Immature natural killer cell (primary cell): ENCODE measurements around the gene CYP1A1. TPM values are rescaled to one million over a fixed set of nuclear protein-coding genes. Genes with fewer than 3 reads are reported as not detected.

Experiments used
- DNase-seq, 3 donors: peaks; one replicate each; pipeline ENCODE4 v3.0.0; 2022; ENCODE audit warnings: mixed read lengths in 1 of 3
- H3K27ac Mint-ChIP-seq, 6 donors: one replicate each; pipeline ENCODE4 v1.8.0; 2020; ENCODE audit warnings: mixed read lengths in 6 of 6, mild to moderate bottlenecking in 5 of 6, inconsistent platforms in 4 of 6, moderate library complexity in 3 of 6
- H3K27me3 Mint-ChIP-seq, 3 donors: one replicate each; pipeline ENCODE4 v1.8.0; 2020 to 2021; ENCODE audit warnings: low read depth in 3 of 3, mild to moderate bottlenecking in 3 of 3, mixed read lengths in 3 of 3, moderate library complexity in 3 of 3, inconsistent platforms in 1 of 3
- H3K36me3 Mint-ChIP-seq, 3 donors: one replicate each; pipeline ENCODE4 v1.8.0; 2020; ENCODE audit warnings: mixed read lengths in 3 of 3, inconsistent platforms in 2 of 3, mild to moderate bottlenecking in 2 of 3
- H3K4me1 Mint-ChIP-seq, 2 donors: one replicate each; pipeline ENCODE4 v1.8.0; 2020; ENCODE audit warnings: inconsistent platforms in 2 of 2, mild to moderate bottlenecking in 2 of 2, mixed read lengths in 2 of 2, moderate library complexity in 1 of 2
- H3K4me3 Mint-ChIP-seq, 5 donors: one replicate each; pipeline ENCODE4 v1.8.0; 2020; ENCODE audit warnings: mild to moderate bottlenecking in 5 of 5, mixed read lengths in 5 of 5, inconsistent platforms in 3 of 5, moderate library complexity in 3 of 5
- H3K9me3 Mint-ChIP-seq, 6 donors: one replicate each; pipeline ENCODE4 v1.8.0; 2020; ENCODE audit warnings: mild to moderate bottlenecking in 6 of 6, mixed read lengths in 6 of 6, inconsistent platforms in 4 of 6, moderate library complexity in 3 of 6
- polyA plus RNA-seq, 3 donors: library from polyadenylated mRNA; unstranded; fragments of 300-500 nt; fragmentation: Illumina TruSeq; gene quantifications; one replicate each; pipeline ENCODE4 v1.2.3, GENCODE V29; 2021

CYP1A1 gene
- polyA plus RNA-seq, 3 donors from 2014 or later, result not detected

- Mint-ChIP-seq H3K4me3 (peak overlapping the region in 3 of 5 donors; percentile 40 to 69 (median 67)), H3K36me3 (no peaks in the 10 kb centered on the region), H3K27ac (no peak overlapping the region)
Measured at GRCh38 chr15:74727727-74728126, 2.4 kb upstream of the CYP1A1 start.

GRCh38 chr15:74726774-74727164 lies 1.4 kb upstream of the CYP1A1 start:
- peak overlapping the region; percentile 53 to 80 (median 76) for H3K4me3 Mint-ChIP-seq
- peak overlapping the region in 1 of 6 donors; percentile 50 for H3K27ac Mint-ChIP-seq
- no peaks in the 10 kb centered on the region for H3K9me3 Mint-ChIP-seq
- H3K4me1 Mint-ChIP-seq, result peaks cover 9 to 12% of the 10 kb centered on the region in 2 donors
- H3K27me3 Mint-ChIP-seq, result peaks cover 6 to 25% (median 7%) of the 10 kb centered on the region in 3 donors
- DNase-seq, result no peak
- no peaks in the 10 kb centered on the region for H3K36me3 Mint-ChIP-seq

More at GRCh38 chr15:74727727-74728126, 2.4 kb upstream of the CYP1A1 start:
- H3K4me1 Mint-ChIP-seq, result peaks cover 9 to 12% of the 10 kb centered on the region in 2 donors
- H3K27me3 Mint-ChIP-seq, result peaks cover 6 to 30% (median 10%) of the 10 kb centered on the region in 3 donors
- no peaks in the 10 kb centered on the region for H3K9me3 Mint-ChIP-seq
- no peak for DNase-seq

- Mint-ChIP-seq H3K27me3 (peaks cover 4 to 22% (median 6%) of the 10 kb centered on the region in 3 donors), H3K27ac (peak overlapping the region in 1 of 6 donors; percentile 50), H3K4me1 (peaks cover 9 to 12% of the 10 kb centered on the region in 2 donors), H3K36me3 (no peaks in the 10 kb centered on the region), H3K4me3 (peak overlapping the region; percentile 53 to 80 (median 76)), H3K9me3 (no peaks in the 10 kb centered on the region)
- DNase-seq, result peak; percentile 23 to 26 (median 24)
Measured at GRCh38 chr15:74725845-74726773, 781 bp upstream of the CYP1A1 start.

GRCh38 chr15:74724570-74725224 lies 631 bp downstream of the CYP1A1 start:
- H3K4me1 Mint-ChIP-seq, result peaks cover 9 to 12% of the 10 kb centered on the region in 2 donors
- peak overlapping the region; percentile 53 to 76 (median 73) for H3K4me3 Mint-ChIP-seq
- H3K36me3 Mint-ChIP-seq, result no peaks in the 10 kb centered on the region
- H3K9me3 Mint-ChIP-seq, result no peaks in the 10 kb centered on the region
- peaks cover 0 to 15% (median 2%) of the 10 kb centered on the region in 3 donors for H3K27me3 Mint-ChIP-seq
- H3K27ac Mint-ChIP-seq, result peak overlapping the region in 1 of 6 donors; percentile 64
- DNase-seq, result no peak

GRCh38 chr15:74723754-74724334 lies 1.5 kb downstream of the CYP1A1 start:
- Mint-ChIP-seq H3K27ac (no peak overlapping the region), H3K4me3 (peak overlapping the region in 1 of 5 donors; percentile 30), H3K9me3 (no peaks in the 10 kb centered on the region), H3K27me3 (peaks cover 0 to 18% (median 2%) of the 10 kb centered on the region in 3 donors), H3K36me3 (no peaks in the 10 kb centered on the region), H3K4me1 (peaks cover 9 to 12% of the 10 kb centered on the region in 2 donors)
- peak in 2 of 3 donors; percentile 8 to 11 for DNase-seq

GRCh38 chr15:74723187-74723586 lies 2.1 kb downstream of the CYP1A1 start:
- H3K4me3 Mint-ChIP-seq, result no peak overlapping the region
- H3K27ac Mint-ChIP-seq, result no peak overlapping the region
- no peaks in the 10 kb centered on the region for H3K36me3 Mint-ChIP-seq
- DNase-seq, result no peak
- peaks cover 0 to 18% (median 2%) of the 10 kb centered on the region in 3 donors for H3K27me3 Mint-ChIP-seq
- H3K9me3 Mint-ChIP-seq, result no peaks in the 10 kb centered on the region
- peaks cover 9 to 12% of the 10 kb centered on the region in 2 donors for H3K4me1 Mint-ChIP-seq

GRCh38 chr15:74722591-74722990 lies 2.7 kb downstream of the CYP1A1 start:
- Mint-ChIP-seq H3K27ac (no peak overlapping the region), H3K4me1 (peaks cover 9 to 12% of the 10 kb centered on the region in 2 donors), H3K36me3 (no peaks in the 10 kb centered on the region), H3K4me3 (no peak overlapping the region), H3K27me3 (peaks cover 0 to 14% (median 2%) of the 10 kb centered on the region in 3 donors), H3K9me3 (no peaks in the 10 kb centered on the region)
- no peak for DNase-seq

- Mint-ChIP-seq H3K4me3 (no peak overlapping the region), H3K36me3 (no peaks in the 10 kb centered on the region), H3K27me3 (peaks cover 0 to 5% (median 0%) of the 10 kb centered on the region in 3 donors), H3K27ac (no peak overlapping the region), H3K4me1 (no peaks in the 10 kb centered on the region), H3K9me3 (no peaks in the 10 kb centered on the region)
- DNase-seq, result no peak
Measured at GRCh38 chr15:74716651-74717050, 8.7 kb downstream of the CYP1A1 start.

GRCh38 chr15:74712311-74712710 lies 13.0 kb downstream of the CYP1A1 start:
- DNase-seq, result no peak
- peaks cover 0 to 2% (median 2%) of the 10 kb centered on the region in 3 donors for H3K27me3 Mint-ChIP-seq
- H3K36me3 Mint-ChIP-seq, result peaks cover 0 to 5% (median 0%) of the 10 kb centered on the region in 3 donors
- H3K9me3 Mint-ChIP-seq, result peaks cover 0 to 2% (median 0%) of the 10 kb centered on the region in 6 donors
- no peak overlapping the region for H3K4me3 Mint-ChIP-seq
- H3K27ac Mint-ChIP-seq, result peak overlapping the region in 2 of 6 donors; percentile 2 to 21
- peaks cover 24 to 25% of the 10 kb centered on the region in 2 donors for H3K4me1 Mint-ChIP-seq

GRCh38 chr15:74710319-74711094 lies 14.8 kb downstream of the CYP1A1 start:
- Mint-ChIP-seq H3K27me3 (peaks cover 2% of the 10 kb centered on the region in 3 donors), H3K36me3 (peaks cover 0 to 5% (median 0%) of the 10 kb centered on the region in 3 donors), H3K4me1 (peaks cover 24 to 25% of the 10 kb centered on the region in 2 donors), H3K4me3 (peak overlapping the region; percentile 66 to 79 (median 74)), H3K9me3 (peaks cover 0 to 2% (median 0%) of the 10 kb centered on the region in 6 donors), H3K27ac (peak overlapping the region; percentile 24 to 80 (median 55))
- DNase-seq, result no peak

- Mint-ChIP-seq H3K9me3 (peaks cover 0 to 2% (median 0%) of the 10 kb centered on the region in 6 donors), H3K4me1 (peaks cover 24 to 25% of the 10 kb centered on the region in 2 donors), H3K36me3 (peaks cover 0 to 5% (median 0%) of the 10 kb centered on the region in 3 donors), H3K27me3 (peaks cover 2% of the 10 kb centered on the region in 3 donors), H3K27ac (peak overlapping the region; percentile 12 to 80 (median 46)), H3K4me3 (peak overlapping the region; percentile 66 to 79 (median 74))
- DNase-seq, result no peak
Measured at GRCh38 chr15:74709892-74710291, 15.4 kb downstream of the CYP1A1 start.

GRCh38 chr15:74709011-74709410 lies 16.3 kb downstream of the CYP1A1 start:
- Mint-ChIP-seq H3K4me3 (peak overlapping the region in 2 of 5 donors; percentile 13 to 53), H3K36me3 (peaks cover 0 to 5% (median 0%) of the 10 kb centered on the region in 3 donors), H3K27ac (peak overlapping the region in 1 of 6 donors; percentile 0), H3K4me1 (peaks cover 24 to 25% of the 10 kb centered on the region in 2 donors), H3K27me3 (peaks cover 2 to 4% (median 2%) of the 10 kb centered on the region in 3 donors), H3K9me3 (peaks cover 0 to 2% (median 0%) of the 10 kb centered on the region in 6 donors)
- no peak for DNase-seq
